HCT116 (cell line): ENCODE data around the gene SP7. TPM values are rescaled to one million over a fixed set of nuclear protein-coding genes. Genes with fewer than 3 reads are reported as not detected.

Source experiments
- ATAC-seq: fragments of 200-7000 bp; cut with Tn5 transposase; 2 replicates; pipeline ENCODE4 v1.9.1; 2020; ENCODE audit warnings: mild to moderate bottlenecking, moderate library complexity
- BruUV-seq: library from RNA; stranded (reverse); fragments of 400-500 nt; replicated peaks from 2 replicates; lab custom pipeline; 2021; lab: Mats Ljungman, UMichigan
- CTCF ChIA-PET: fragments of 300-600 bp; sonication (Branson Sonifier 250); formaldehyde crosslinking; loops from one replicate; lab custom pipeline; 2021; ENCODE audit warnings: antibody characterized with exemption; lab: Charles Lee
- POLR2A ChIA-PET: fragments of 300-600, 350-600 bp; sonication (Branson Sonifier 250); formaldehyde crosslinking; loops from one replicate; lab custom pipeline; 2021; ENCODE audit warnings: antibody characterized with exemption; lab: Charles Lee
- RAD21 ChIA-PET, 2 experiments: fragments of 300-600 bp; sonication (Branson Sonifier 250); formaldehyde crosslinking; loops; one replicate each; lab custom pipeline; 2023; ENCODE audit warnings: low total read pairs in 2 of 2; ENCODE audit not compliant: uncharacterized antibody in 2 of 2, unreplicated experiment in 2 of 2, low non-redundant PET in 1 of 2; lab: Charles Lee
- DNase-seq: peaks from one replicate; pipeline ENCODE4 v3.0.0-alpha.2; 2010; ENCODE audit warnings: low read depth, low spot score
- H2AFZ ChIP-seq: fragments of 200-600 bp; shearing (Covaris generic), sonication (generic); 2 replicates; pipeline ENCODE4 v1.6.1; 2017; ENCODE audit warnings: low read depth, mixed run types, mixed read lengths, antibody characterized with exemption, low read length; ENCODE audit not compliant: poor library complexity, severe bottlenecking
- H3K27ac ChIP-seq: 2 replicates; pipeline ENCODE4 v1.5.1; 2012; ENCODE audit warnings: low read depth, low read length
- H3K27me3 ChIP-seq: fragments of 200-600 bp; sonication (generic); 2 replicates; pipeline ENCODE4 v1.6.1; 2016; ENCODE audit warnings: mixed run types, low read length, mixed read lengths; ENCODE audit not compliant: insufficient read depth
- H3K36me3 ChIP-seq, 2 experiments: fragments of 200-500 bp in 1 of 2; fragments of 200-600 bp in 1 of 2; sonication (Bioruptor generic) in 1 of 2; sonication (generic) in 1 of 2; 2 replicates each; pipeline versions ENCODE4 v1.5.1 to v1.6.1; 2014 to 2016; ENCODE audit warnings: low read length in 2 of 2, inconsistent platforms in 1 of 2, mixed read lengths in 1 of 2, mixed run types in 1 of 2; ENCODE audit not compliant: insufficient read depth in 2 of 2, control insufficient read depth in 1 of 2
- H3K4me1 ChIP-seq, 2 experiments: fragments of 200-600 bp in 1 of 2; sonication (generic) in 1 of 2; 2 replicates each; pipeline versions ENCODE4 v1.5.1 to v1.6.1; 2012 to 2017; ENCODE audit warnings: low read length in 2 of 2, inconsistent platforms in 1 of 2, mild to moderate bottlenecking in 1 of 2, mixed read lengths in 1 of 2, mixed run types in 1 of 2, moderate library complexity in 1 of 2; ENCODE audit not compliant: insufficient read depth in 2 of 2, control insufficient read depth in 1 of 2
- H3K4me2 ChIP-seq: fragments of 200-600 bp; sonication (generic); 2 replicates; pipeline ENCODE4 v1.6.1; 2017; ENCODE audit warnings: mixed run types, low read length, mixed read lengths
- H3K4me3 ChIP-seq, 2 experiments: fragments of 200-600 bp in 1 of 2; sonication (generic) in 1 of 2; replicated peaks in 1 of 2; 2 replicates each; pipeline ENCODE4 v1.5.1; 2011 to 2016; ENCODE audit warnings: low read length in 2 of 2, control low read depth in 1 of 2, low read depth in 1 of 2, mild to moderate bottlenecking in 1 of 2, mixed read lengths in 1 of 2, mixed run types in 1 of 2
- H3K79me2 ChIP-seq: fragments of 200-600 bp; sonication (generic); 2 replicates; pipeline ENCODE4 v1.6.1; 2017; ENCODE audit warnings: mild to moderate bottlenecking, mixed run types, low read length, moderate library complexity, mixed read lengths; ENCODE audit not compliant: insufficient read depth
- H3K9ac ChIP-seq: fragments of 200-600 bp; sonication (generic); 2 replicates; pipeline ENCODE4 v1.6.1; 2016; ENCODE audit warnings: low read length, mixed read lengths
- H3K9me2 ChIP-seq: fragments of 200-600 bp; sonication (generic), shearing (Covaris generic); 2 replicates; pipeline ENCODE4 v1.6.1; 2017; ENCODE audit warnings: mixed run types, mild to moderate bottlenecking, moderate library complexity; ENCODE audit not compliant: insufficient read depth
- H3K9me3 ChIP-seq, 2 experiments: fragments of 200-500 bp in 1 of 2; fragments of 200-600 bp in 1 of 2; sonication (Bioruptor generic) in 1 of 2; sonication (generic) in 1 of 2; 2 replicates each; pipeline ENCODE4 v1.6.1; 2014 to 2017; ENCODE audit warnings: low read length in 2 of 2, mixed read lengths in 2 of 2, inconsistent platforms in 1 of 2, low read depth in 1 of 2, mild to moderate bottlenecking in 1 of 2, mixed run types in 1 of 2, moderate library complexity in 1 of 2; ENCODE audit not compliant: control insufficient read depth in 1 of 2, insufficient read depth in 1 of 2
- H4K20me1 ChIP-seq: fragments of 200-600 bp; sonication (generic), shearing (Covaris generic); 2 replicates; pipeline ENCODE4 v1.6.1; 2017; ENCODE audit warnings: mixed run types, mild to moderate bottlenecking, moderate library complexity; ENCODE audit not compliant: insufficient read depth
- CBX3 ChIP-seq: IDR thresholded peaks from 2 replicates; pipeline ENCODE4 v1.6.1; 2012; ENCODE audit warnings: low read depth
- EZH2 ChIP-seq: fragments of 200-600 bp; sonication (generic); IDR thresholded peaks from 2 replicates; pipeline ENCODE4 v1.6.1; 2017; ENCODE audit warnings: antibody characterized with exemption, mixed run types
- EZH2phosphoT487 ChIP-seq: fragments of 200-600 bp; IDR thresholded peaks from 2 replicates; pipeline ENCODE4 v1.6.1; 2018; ENCODE audit warnings: antibody characterized with exemption, borderline replicate concordance
- JUND ChIP-seq: IDR thresholded peaks from 2 replicates; pipeline ENCODE4 v1.6.1; 2012
- POLR2A ChIP-seq: IDR thresholded peaks from 2 replicates; pipeline ENCODE4 v1.7.0; 2011; ENCODE audit warnings: borderline replicate concordance; ENCODE audit not compliant: insufficient read depth, insufficient read length; ENCODE audit errors: extremely low read depth
- YY1 ChIP-seq: IDR thresholded peaks from 2 replicates; pipeline ENCODE4 v1.6.1; 2011; ENCODE audit warnings: low read length, low read depth, moderate library complexity, mild to moderate bottlenecking; ENCODE audit not compliant: insufficient replicate concordance; ENCODE audit errors: extremely low read depth
- ZFX ChIP-seq: fragments of 450-650 bp; IDR thresholded peaks from 2 replicates; pipeline ENCODE4 v1.6.1; 2017
- intact Hi-C: fragments of 100-400 bp; cut with micrococcal nuclease; formaldehyde crosslinking; loops from 2 replicates; pipeline ENCODE4 v1.10.0; 2022
- total RNA-seq: library from RNA; stranded (reverse); gene quantifications from one replicate; pipeline ENCODE4 v1.2.1, GENCODE V29; 2021; ENCODE audit not compliant: unreplicated experiment
- TF ChIP-seq, protein P1 (sequence below): IDR thresholded peaks from 2 replicates; pipeline ENCODE4 v1.6.1; 2012

SP7 gene
- total RNA-seq, 1 experiment from 2014 or later: not detected

DNA sequence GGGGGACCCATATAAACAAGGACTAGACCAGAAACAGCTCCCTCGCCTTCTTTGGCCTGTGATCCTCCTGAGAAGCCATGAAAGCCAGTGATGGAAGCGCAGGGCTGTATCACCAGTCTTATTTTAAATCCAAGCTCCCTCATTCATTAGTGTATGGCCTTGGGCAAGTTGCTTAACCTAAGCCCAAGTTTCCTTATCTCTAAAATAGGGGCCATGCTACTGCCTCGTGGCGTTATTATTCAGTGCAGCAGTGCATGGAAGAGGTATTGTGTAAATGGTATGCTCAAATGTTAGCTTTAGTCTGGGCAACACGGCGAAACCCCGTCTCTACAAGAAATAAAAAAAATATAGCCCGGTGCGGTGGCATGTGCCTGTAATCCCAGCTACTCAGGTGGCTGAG, 58.2 kb downstream of the SP7 start:
- ChIA-PET CTCF (interaction anchor here (0.8 kb wide), 1 partner anchor 97 kb away, joined by 4 read pairs; the partner anchor contains the start of genes CSAD and ZNF740), POLR2A (no interaction called here), RAD21 (no interaction called here)
- H3K27me3 ChIP-seq: no peaks in the 10 kb centered on the region
- H3K4me3 ChIP-seq: no peak overlapping the region
- ATAC-seq (no peak), DNase-seq (no peak)
- no peaks in the 10 kb centered on the region for H3K9me2 ChIP-seq
- H3K27ac ChIP-seq: no peak overlapping the region
- H3K4me1 ChIP-seq: no peaks in the 10 kb centered on the region
- BruUV-seq: no TSS peak
- H3K9ac ChIP-seq: no peak overlapping the region
- intact Hi-C loops: no loop called here
- no peaks in the 10 kb centered on the region for H3K9me3 ChIP-seq
- H3K36me3 ChIP-seq: peaks cover 22 to 59% of the 10 kb centered on the region in 2 experiments
- H3K4me2 ChIP-seq: no peak overlapping the region
- no peaks in the 10 kb centered on the region for H4K20me1 ChIP-seq
- no peak overlapping the region for H2AFZ ChIP-seq
- no peaks in the 10 kb centered on the region for H3K79me2 ChIP-seq
- TF ChIP-seq, protein P1, sequence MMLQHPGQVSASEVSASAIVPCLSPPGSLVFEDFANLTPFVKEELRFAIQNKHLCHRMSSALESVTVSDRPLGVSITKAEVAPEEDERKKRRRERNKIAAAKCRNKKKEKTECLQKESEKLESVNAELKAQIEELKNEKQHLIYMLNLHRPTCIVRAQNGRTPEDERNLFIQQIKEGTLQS: no peak
- no peak for TF ChIP-seq ZFX
- TF ChIP-seq JUND: no peak
- no peak for TF ChIP-seq CBX3
- TF ChIP-seq EZH2phosphoT487: no peak
- no peak for TF ChIP-seq POLR2A
- TF ChIP-seq EZH2: no peak
- no peak for TF ChIP-seq YY1
- TF ChIP-seq, all 23 proteins: peak for 0

Other genes starting within 250 kb of the SP7 start
- gene IGFBP6, start 238.7 kb downstream of the SP7 start, total RNA-seq: 83.4 TPM
- gene SOAT2, start 232.9 kb downstream of the SP7 start, total RNA-seq: 0.17 TPM
- 49.7 TPM for gene ZNF740, start 155.6 kb downstream of the SP7 start, total RNA-seq
- gene CSAD, start 155.4 kb downstream of the SP7 start, total RNA-seq: 20.3 TPM
- gene ITGB7, start 129.1 kb downstream of the SP7 start, total RNA-seq: 1.9 TPM
- gene RARG, start 104.1 kb downstream of the SP7 start, total RNA-seq: 68.9 TPM
- gene ESPL1, start 68.1 kb downstream of the SP7 start, total RNA-seq: 50.3 TPM
- gene PFDN5, start 40.8 kb downstream of the SP7 start, total RNA-seq: 318 TPM
- gene MYG1, start 36.7 kb downstream of the SP7 start, total RNA-seq: 104 TPM
- gene AAAS, start 14.7 kb downstream of the SP7 start, total RNA-seq: 87.9 TPM
- 96.8 TPM for gene SP1, start 43.8 kb upstream of the SP7 start, total RNA-seq
- gene AMHR2, start 87.5 kb upstream of the SP7 start, total RNA-seq: not detected
- gene PRR13, start 105.4 kb upstream of the SP7 start, total RNA-seq: 216 TPM
- 856 TPM for gene PCBP2, start 115.7 kb upstream of the SP7 start, total RNA-seq
- 16.3 TPM for gene MAP3K12, start 163.1 kb upstream of the SP7 start, total RNA-seq
- 40.1 TPM for gene TARBP2, start 164.9 kb upstream of the SP7 start, total RNA-seq
- not detected for gene NPFF, start 171.1 kb upstream of the SP7 start, total RNA-seq